Central memory CD4-positive, alpha-beta T cell (primary cell): Measurements from ENCODE around the gene FCN2.

Experiments used
- DNase-seq: peaks from one replicate; pipeline ENCODE4 v3.0.0; 2022

FCN2 gene

GRCh38 chr9:134935056-134935640, 54.5 kb downstream of the FCN2 start:
- DNase-seq = no peak

- no peak for DNase-seq
These were observed 55.2 kb downstream of the FCN2 start for GRCh38 chr9:134935701-134936345.

DNA sequence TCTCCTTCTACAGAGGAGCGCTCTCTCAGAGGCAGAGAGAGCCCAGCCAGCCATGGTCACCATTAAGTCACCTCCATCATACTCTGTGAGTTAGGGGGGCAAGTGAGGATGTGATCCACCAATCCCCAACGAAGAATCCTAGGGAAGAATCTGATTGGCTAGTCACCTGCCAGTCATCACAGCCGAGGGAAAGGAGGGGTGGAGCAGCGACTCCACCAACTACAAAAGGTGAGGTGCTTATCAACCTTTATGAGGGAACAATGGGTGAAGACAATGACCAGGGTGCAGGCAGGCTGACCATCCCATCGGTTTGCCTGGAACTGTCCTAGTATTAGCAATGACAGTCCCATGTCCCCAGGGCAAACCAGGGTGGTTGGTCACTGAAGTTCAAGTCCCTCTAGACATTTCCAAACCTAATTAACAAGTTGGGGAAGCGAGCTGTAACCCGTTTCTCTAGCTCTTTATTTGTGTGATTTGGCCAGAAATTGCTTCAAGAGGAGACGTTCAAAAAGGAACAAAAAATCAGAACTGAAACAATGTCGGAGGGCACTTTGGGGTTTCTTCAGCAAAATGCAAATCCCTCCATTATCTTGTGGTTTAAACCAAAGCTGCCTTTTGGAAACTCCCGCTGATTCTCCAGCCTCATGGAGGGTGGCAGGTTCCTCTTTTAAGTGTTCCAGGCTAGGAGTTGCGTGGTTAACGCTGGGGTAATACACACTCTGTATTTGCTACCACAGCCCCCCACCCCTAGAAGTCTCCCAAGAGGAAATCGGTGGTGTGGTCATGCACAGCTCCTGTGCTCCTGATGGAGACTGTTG, 55.9 kb downstream of the FCN2 start:
- DNase-seq = no peak
